Nephron (organoid): ENCODE measurements around the gene ABTB1.

Experiments
- H3K27ac Mint-ChIP-seq, 3 experiments: 2 replicates each; pipeline ENCODE4 v1.8.0; 2020; ENCODE audit warnings: mixed read lengths in 3 of 3, mild to moderate bottlenecking in 2 of 3, moderate library complexity in 1 of 3
- H3K27me3 Mint-ChIP-seq: 2 replicates; pipeline ENCODE4 v1.8.0; 2021; ENCODE audit warnings: low read depth, mild to moderate bottlenecking, moderate library complexity, mixed read lengths
- H3K36me3 Mint-ChIP-seq: 2 replicates; pipeline ENCODE4 v1.8.0; 2020; ENCODE audit warnings: low read depth, mixed read lengths
- H3K4me1 Mint-ChIP-seq: 2 replicates; pipeline ENCODE4 v1.8.0; 2020; ENCODE audit warnings: mixed read lengths
- H3K4me3 Mint-ChIP-seq, 3 experiments: 2 replicates each; pipeline ENCODE4 v1.8.0; 2020; ENCODE audit warnings: mild to moderate bottlenecking in 3 of 3, mixed read lengths in 3 of 3, moderate library complexity in 2 of 3
- H3K9me3 Mint-ChIP-seq: 2 replicates; pipeline ENCODE4 v1.8.0; 2020; ENCODE audit warnings: mixed read lengths
- CTCF ChIP-seq, 3 experiments: fragments of 200-600 bp; sonication (generic); IDR thresholded peaks; one replicate each; pipeline ENCODE4 v1.5.0; 2021; ENCODE audit warnings: antibody characterized with exemption in 3 of 3; ENCODE audit not compliant: unreplicated experiment in 3 of 3

Gene ABTB1

GRCh38 chr3:127672429-127673190 lies at the start of gene ABTB1:
TSS of gene ABTB1 (plus strand) at chr3:127672952. CDS start at chr3:127673026, 74 bp downstream.
- Mint-ChIP-seq H3K27me3 (peaks cover 12% of the 10 kb centered on the region), H3K9me3 (no peaks in the 10 kb centered on the region), H3K36me3 (peaks cover 3% of the 10 kb centered on the region), H3K4me3 (peak within 1 kb of the TSS; percentile 93 to 94 (median 93)), H3K4me1 (peaks cover 23% of the 10 kb centered on the region), H3K27ac (peak within 1 kb of the TSS; percentile 38 to 82 (median 82))
- TF ChIP-seq CTCF (IDR thresholded peaks at IDR 0.05; ENCODE audit: unreplicated experiment in 3 of 3): no peak

GRCh38 chr3:127624063-127624462 lies 48.7 kb upstream of the ABTB1 start:
- Mint-ChIP-seq H3K4me1 (no peaks in the 10 kb centered on the region), H3K36me3 (peaks cover 23% of the 10 kb centered on the region), H3K27me3 (peaks cover 31% of the 10 kb centered on the region), H3K27ac (no peak overlapping the region), H3K4me3 (no peak overlapping the region), H3K9me3 (no peaks in the 10 kb centered on the region)
- TF ChIP-seq CTCF (IDR thresholded peaks at IDR 0.05; ENCODE audit: unreplicated experiment in 3 of 3): no peak

GRCh38 chr3:127625821-127626220 lies 46.9 kb upstream of the ABTB1 start:
- no peak for TF ChIP-seq CTCF (IDR thresholded peaks at IDR 0.05; ENCODE audit: unreplicated experiment in 3 of 3)
- H3K36me3 Mint-ChIP-seq: peaks cover 12% of the 10 kb centered on the region
- H3K4me1 Mint-ChIP-seq: peaks cover 9% of the 10 kb centered on the region
- H3K4me3 Mint-ChIP-seq: no peak overlapping the region
- H3K27me3 Mint-ChIP-seq: peaks cover 40% of the 10 kb centered on the region
- no peaks in the 10 kb centered on the region for H3K9me3 Mint-ChIP-seq
- H3K27ac Mint-ChIP-seq: no peak overlapping the region

- H3K36me3 Mint-ChIP-seq: peaks cover under 1% of the 10 kb centered on the region
- peaks cover 28% of the 10 kb centered on the region for H3K4me1 Mint-ChIP-seq
- peak overlapping the region in 1 of 3 experiments; percentile 32 for H3K27ac Mint-ChIP-seq
- H3K27me3 Mint-ChIP-seq: peaks cover 47% of the 10 kb centered on the region
- TF ChIP-seq CTCF (IDR thresholded peaks at IDR 0.05; ENCODE audit: unreplicated experiment in 3 of 3): no peak
- peak overlapping the region; percentile 82 to 88 (median 84) for H3K4me3 Mint-ChIP-seq
- H3K9me3 Mint-ChIP-seq: no peaks in the 10 kb centered on the region
These were observed 44.3 kb upstream of the ABTB1 start for GRCh38 chr3:127628426-127628787.

- Mint-ChIP-seq H3K27me3 (peaks cover 47% of the 10 kb centered on the region), H3K9me3 (no peaks in the 10 kb centered on the region), H3K27ac (peak within 1 kb of the TSS; percentile 32 to 42 (median 35)), H3K36me3 (no peaks in the 10 kb centered on the region), H3K4me1 (peaks cover 28% of the 10 kb centered on the region), H3K4me3 (peak within 1 kb of the TSS; percentile 83 to 88 (median 84))
- no peak for TF ChIP-seq CTCF (IDR thresholded peaks at IDR 0.05; ENCODE audit: unreplicated experiment in 3 of 3)
These were observed 43.8 kb upstream of the ABTB1 start, which contains the start of gene PODXL2 for GRCh38 chr3:127628788-127629466. TSS of gene PODXL2 (plus strand) at chr3:127629185. CDS start at chr3:127629220, 35 bp downstream.
